Loucy (cell line): Measurements from ENCODE around the gene CSTF2T.

Source experiments
- H2AFZ ChIP-seq: fragments of 200-600 bp; sonication (generic); 2 replicates; pipeline ENCODE4 v1.6.0; 2016; ENCODE audit warnings: antibody characterized with exemption, mild to moderate bottlenecking, low read length, moderate library complexity
- H3F3A ChIP-seq: fragments of 200-600 bp; 2 replicates; pipeline ENCODE4 v1.6.0; 2016; ENCODE audit warnings: antibody characterized with exemption, low read depth, mild to moderate bottlenecking
- H3K27me3 ChIP-seq: fragments of 200-600 bp; sonication (generic); 2 replicates; pipeline ENCODE4 v1.6.1; 2014; ENCODE audit warnings: low read length, mild to moderate bottlenecking; ENCODE audit not compliant: insufficient read depth, poor library complexity, severe bottlenecking
- H3K36me3 ChIP-seq: fragments of 200-600 bp; sonication (generic); 2 replicates; pipeline ENCODE4 v1.6.1; 2016; ENCODE audit warnings: low read length; ENCODE audit not compliant: insufficient read depth
- H3K4me1 ChIP-seq: fragments of 200-600 bp; sonication (generic); 2 replicates; pipeline ENCODE4 v1.5.1; 2014; ENCODE audit warnings: low read length, mild to moderate bottlenecking; ENCODE audit not compliant: insufficient read depth, poor library complexity, severe bottlenecking
- H3K4me2 ChIP-seq: fragments of 200-600 bp; sonication (generic); 2 replicates; pipeline ENCODE4 v1.6.0; 2014; ENCODE audit warnings: antibody characterized with exemption, low read length, low read depth, mild to moderate bottlenecking; ENCODE audit not compliant: poor library complexity, severe bottlenecking
- H3K4me3 ChIP-seq: fragments of 200-600 bp; sonication (generic); 2 replicates; pipeline ENCODE4 v1.5.1; 2014; ENCODE audit warnings: low read length, mild to moderate bottlenecking, mixed read lengths; ENCODE audit not compliant: poor library complexity, severe bottlenecking
- H3K79me2 ChIP-seq: fragments of 200-600 bp; sonication (generic); 2 replicates; pipeline ENCODE4 v1.6.1; 2014; ENCODE audit warnings: low read length; ENCODE audit not compliant: insufficient read depth
- H3K9ac ChIP-seq: fragments of 200-600 bp; sonication (generic); 2 replicates; pipeline ENCODE4 v1.6.0; 2014; ENCODE audit warnings: mild to moderate bottlenecking, low read depth, low read length, moderate library complexity; ENCODE audit not compliant: poor library complexity, severe bottlenecking
- H3K9me2 ChIP-seq: fragments of 200-600 bp; sonication (generic); replicated peaks from 2 replicates; pipeline ENCODE4 v1.6.1; 2016; ENCODE audit warnings: low read depth, low read length, mixed read lengths
- H3K9me3 ChIP-seq: fragments of 200-600 bp; sonication (generic); 2 replicates; pipeline ENCODE4 v1.6.1; 2014; ENCODE audit warnings: mild to moderate bottlenecking, antibody characterized with exemption, low read length, low read depth; ENCODE audit not compliant: insufficient read depth
- H4K20me1 ChIP-seq: fragments of 200-600 bp; sonication (generic); 2 replicates; pipeline ENCODE4 v1.6.0; 2014; ENCODE audit warnings: antibody characterized with exemption, low read length, mild to moderate bottlenecking; ENCODE audit not compliant: insufficient read depth, poor library complexity, severe bottlenecking
- EZH2phosphoT487 ChIP-seq: fragments of 200-600 bp; IDR thresholded peaks from 2 replicates; pipeline ENCODE4 v1.6.1; 2018; ENCODE audit warnings: antibody characterized with exemption, mild to moderate bottlenecking, moderate library complexity, borderline replicate concordance
- TF ChIP-seq, protein P1 (sequence below): fragments of 200-600 bp; sonication (generic); conservative IDR thresholded peaks from 2 replicates; pipeline ENCODE4 v1.5.1; 2014; ENCODE audit warnings: mild to moderate bottlenecking, antibody characterized with exemption, low read length

The CSTF2T gene

GRCh38 chr10:51667678-51668335 is 31.6 kb downstream of the CSTF2T start:
- H3K9ac ChIP-seq = no peak overlapping the region
- no peaks in the 10 kb centered on the region for H3K79me2 ChIP-seq
- no peaks in the 10 kb centered on the region for H3K36me3 ChIP-seq
- H3K4me3 ChIP-seq = no peak overlapping the region
- no peaks in the 10 kb centered on the region for H3K9me3 ChIP-seq
- no peaks in the 10 kb centered on the region for H3K4me1 ChIP-seq
- H4K20me1 ChIP-seq = no peaks in the 10 kb centered on the region
- H3K9me2 ChIP-seq = 0 out of 2 replicates have a peak, but pooled peaks cover 9% of the 10 kb centered on the region
- H3F3A ChIP-seq = no peaks in the 10 kb centered on the region
- no peak overlapping the region for H3K4me2 ChIP-seq
- no peak overlapping the region for H2AFZ ChIP-seq
- TF ChIP-seq, protein P1, sequence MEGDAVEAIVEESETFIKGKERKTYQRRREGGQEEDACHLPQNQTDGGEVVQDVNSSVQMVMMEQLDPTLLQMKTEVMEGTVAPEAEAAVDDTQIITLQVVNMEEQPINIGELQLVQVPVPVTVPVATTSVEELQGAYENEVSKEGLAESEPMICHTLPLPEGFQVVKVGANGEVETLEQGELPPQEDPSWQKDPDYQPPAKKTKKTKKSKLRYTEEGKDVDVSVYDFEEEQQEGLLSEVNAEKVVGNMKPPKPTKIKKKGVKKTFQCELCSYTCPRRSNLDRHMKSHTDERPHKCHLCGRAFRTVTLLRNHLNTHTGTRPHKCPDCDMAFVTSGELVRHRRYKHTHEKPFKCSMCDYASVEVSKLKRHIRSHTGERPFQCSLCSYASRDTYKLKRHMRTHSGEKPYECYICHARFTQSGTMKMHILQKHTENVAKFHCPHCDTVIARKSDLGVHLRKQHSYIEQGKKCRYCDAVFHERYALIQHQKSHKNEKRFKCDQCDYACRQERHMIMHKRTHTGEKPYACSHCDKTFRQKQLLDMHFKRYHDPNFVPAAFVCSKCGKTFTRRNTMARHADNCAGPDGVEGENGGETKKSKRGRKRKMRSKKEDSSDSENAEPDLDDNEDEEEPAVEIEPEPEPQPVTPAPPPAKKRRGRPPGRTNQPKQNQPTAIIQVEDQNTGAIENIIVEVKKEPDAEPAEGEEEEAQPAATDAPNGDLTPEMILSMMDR = no peak
- no peak for TF ChIP-seq EZH2phosphoT487
- H3K27me3 ChIP-seq = no peaks in the 10 kb centered on the region

GRCh38 chr10:51666456-51666855 is 32.9 kb downstream of the CSTF2T start:
- Histone ChIP-seq H4K20me1 (no peaks in the 10 kb centered on the region), H3K27me3 (no peaks in the 10 kb centered on the region), H3K9ac (no peak overlapping the region), H3K4me1 (no peaks in the 10 kb centered on the region), H3K36me3 (no peaks in the 10 kb centered on the region), H3K9me3 (no peaks in the 10 kb centered on the region), H3K79me2 (no peaks in the 10 kb centered on the region), H2AFZ (no peak overlapping the region), H3K9me2 (0 out of 2 replicates have a peak, but pooled peaks cover 9% of the 10 kb centered on the region), H3K4me3 (no peak overlapping the region), H3F3A (no peaks in the 10 kb centered on the region), H3K4me2 (no peak overlapping the region)
- no peak for TF ChIP-seq EZH2phosphoT487
- TF ChIP-seq, protein P1 = no peak

- Histone ChIP-seq H4K20me1 (no peaks in the 10 kb centered on the region), H3K4me2 (no peak overlapping the region), H3K9ac (no peak overlapping the region), H3K4me1 (no peaks in the 10 kb centered on the region), H3K27me3 (no peaks in the 10 kb centered on the region), H3K4me3 (no peak overlapping the region), H2AFZ (no peak overlapping the region), H3K36me3 (no peaks in the 10 kb centered on the region), H3K9me2 (0 out of 2 replicates have a peak, but pooled peaks cover 9% of the 10 kb centered on the region), H3K79me2 (no peaks in the 10 kb centered on the region), H3F3A (no peaks in the 10 kb centered on the region), H3K9me3 (no peaks in the 10 kb centered on the region)
- TF ChIP-seq, protein P1 = no peak
- TF ChIP-seq EZH2phosphoT487 = no peak
Measured at GRCh38 chr10:51663086-51663485, 36.3 kb downstream of the CSTF2T start.
